ENCODE measurements around the gene SAPCD2.

The SAPCD2 gene

DNA sequence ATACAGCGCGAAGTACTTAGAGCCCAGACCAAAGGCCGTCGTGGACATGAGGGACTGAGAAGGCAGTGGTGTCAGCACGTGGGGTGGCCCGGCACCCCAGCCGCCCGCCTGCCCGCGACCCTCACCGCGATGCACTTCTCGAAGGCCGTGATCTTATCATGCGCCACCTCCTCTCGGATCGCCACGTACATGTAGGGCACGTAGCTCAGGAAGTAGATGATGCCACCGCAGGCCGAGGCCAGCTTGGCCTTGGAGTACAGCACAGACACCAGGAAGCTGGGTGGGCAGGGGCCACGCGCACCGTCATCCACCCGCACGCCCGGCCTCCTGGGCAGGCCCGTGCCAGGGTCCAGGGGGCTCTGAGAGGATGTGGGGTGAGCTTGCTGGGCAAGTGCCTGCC lies 53.3 kb downstream of the SAPCD2 start:
- no peak for DNase-seq (ENCODE audit: low spot score)

DNA sequence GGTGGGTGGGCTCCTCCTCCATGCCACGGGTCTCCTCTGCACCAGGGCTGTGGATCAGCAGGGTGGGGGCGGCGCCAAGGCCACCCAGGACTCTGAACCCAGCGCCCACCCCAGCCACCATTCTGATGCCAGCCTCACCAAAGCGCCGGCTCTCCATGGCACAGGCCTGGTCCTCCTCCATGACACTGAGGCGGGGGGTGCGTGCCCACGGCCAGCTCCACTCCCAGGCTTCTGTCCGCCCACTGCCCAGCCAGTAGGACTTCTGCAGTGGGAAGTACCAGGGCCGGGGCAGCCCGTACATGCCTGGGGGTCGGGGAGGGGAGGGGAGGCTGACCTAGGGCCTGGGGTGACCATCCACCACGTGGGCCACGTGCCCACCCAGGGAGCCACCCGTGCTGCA lies 53.9 kb downstream of the SAPCD2 start:
- no peak for DNase-seq (ENCODE audit: low spot score)

GRCh38 chr9:137015976-137016375 lies 54.4 kb downstream of the SAPCD2 start:
- no peak for DNase-seq (ENCODE audit: low spot score)

- no peak for DNase-seq (ENCODE audit: low spot score)
Observed at GRCh38 chr9:137015540-137015930, 54.8 kb downstream of the SAPCD2 start.

GRCh38 chr9:137014776-137015539 lies 55.4 kb downstream of the SAPCD2 start:
- DNase-seq (ENCODE audit: low spot score): no peak

DNA sequence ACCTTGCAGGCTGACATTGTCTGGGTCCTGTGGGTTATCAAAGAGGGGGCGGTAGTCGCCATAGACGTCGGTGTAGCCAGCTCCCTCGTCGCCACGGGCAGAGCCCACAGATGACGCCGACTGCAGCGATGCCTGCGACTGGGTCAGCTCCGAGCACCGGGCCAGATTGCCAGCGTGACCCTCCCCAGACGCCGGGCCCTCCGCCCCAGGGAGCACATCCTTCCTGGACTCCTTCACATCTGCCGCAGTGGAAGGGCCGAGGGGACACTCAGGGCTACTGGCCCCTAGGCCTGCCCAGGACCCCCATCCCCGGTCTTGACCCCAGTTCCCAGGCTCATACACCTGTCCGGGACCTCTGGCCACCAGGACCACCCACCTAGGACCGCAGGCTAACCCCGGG lies 56.2 kb downstream of the SAPCD2 start:
- no peak for DNase-seq (ENCODE audit: low spot score)

DNA sequence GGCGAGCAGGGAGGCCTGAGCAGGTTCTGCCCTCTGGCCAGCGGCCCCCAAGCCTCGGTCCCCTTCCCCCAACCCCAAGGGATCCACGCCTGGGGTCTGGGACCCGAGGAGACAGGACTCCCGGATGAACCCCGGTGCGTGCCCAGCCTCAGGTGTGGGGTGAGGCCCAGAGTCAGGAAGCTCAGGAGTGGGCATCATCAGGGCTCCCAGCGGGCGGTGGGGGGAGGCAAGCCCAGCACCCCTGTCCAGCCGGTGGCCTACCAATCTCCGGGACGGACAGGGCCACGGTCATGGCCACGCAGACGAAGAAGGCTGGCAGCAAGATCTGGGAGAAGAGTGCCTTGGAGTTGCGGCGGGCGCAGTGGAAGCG lies 56.8 kb downstream of the SAPCD2 start:
- DNase-seq (ENCODE audit: low spot score): no peak

- no peak for DNase-seq (ENCODE audit: low spot score)
Observed at GRCh38 chr9:137012694-137013570, 57.4 kb downstream of the SAPCD2 start.
